Activated CD4-positive, CD25-positive, alpha-beta regulatory T cell (primary cell): ENCODE data around the gene MYL6.
A peak's percentile ranks its signal among the peaks of the same experiment; 100 is the strongest.

ENCODE experiments used
- DNase-seq, 4 experiments: peaks; one replicate each; lab custom pipeline; 2025; lab: John Stamatoyannopoulos, UW

MYL6 gene

GRCh38 chr12:56129206-56129941 is 28.8 kb upstream of the MYL6 start:
- peak; percentile 14 to 63 (median 41) for DNase-seq

GRCh38 chr12:56129942-56130495 is 28.1 kb upstream of the MYL6 start:
- DNase-seq: no peak

- no peak for DNase-seq
Measured at GRCh38 chr12:56130876-56131275, 27.3 kb upstream of the MYL6 start.

GRCh38 chr12:56134897-56135296 is 23.3 kb upstream of the MYL6 start:
- DNase-seq: no peak

- no peak for DNase-seq
Measured at GRCh38 chr12:56137853-56138571, 20.1 kb upstream of the MYL6 start.

- DNase-seq: no peak
Measured at GRCh38 chr12:56141946-56142784, 16.0 kb upstream of the MYL6 start.

- no peak for DNase-seq
Measured at GRCh38 chr12:56143217-56143616, 14.9 kb upstream of the MYL6 start.

GRCh38 chr12:56143870-56144269 is 14.3 kb upstream of the MYL6 start:
- no peak for DNase-seq

GRCh38 chr12:56145217-56145616 is 12.9 kb upstream of the MYL6 start:
- DNase-seq: no peak

- no peak for DNase-seq
Measured at GRCh38 chr12:56146492-56147460, 11.4 kb upstream of the MYL6 start.

- DNase-seq: no peak
Measured at GRCh38 chr12:56150563-56150962, 7.6 kb upstream of the MYL6 start.

- DNase-seq: peak; percentile 27 to 57 (median 50)
Measured at GRCh38 chr12:56151672-56152131, 6.5 kb upstream of the MYL6 start.

- peak; percentile 86 to 91 (median 88) for DNase-seq
Measured at GRCh38 chr12:56152132-56152755, 5.9 kb upstream of the MYL6 start, which contains the start of gene MYL6B. Gene MYL6B (plus strand): TSS chr12:56152587. CDS start chr12:56153919, 1,332 bp downstream.

- no peak for DNase-seq
Measured at GRCh38 chr12:56152756-56153677, 5.1 kb upstream of the MYL6 start.

GRCh38 chr12:56153678-56154065 is 4.5 kb upstream of the MYL6 start:
- no peak for DNase-seq

GRCh38 chr12:56154246-56154771 is 3.9 kb upstream of the MYL6 start:
- no peak for DNase-seq

GRCh38 chr12:56154818-56155217 is 3.3 kb upstream of the MYL6 start:
- no peak for DNase-seq

- no peak for DNase-seq
Measured at GRCh38 chr12:56155256-56155845, 2.8 kb upstream of the MYL6 start.
